Measurements from ENCODE around the gene AK9.
"Not testable (repeated sequence)": the region's sequence is repeated elsewhere in the genome, so short reads cannot be mapped to it uniquely, and the experiment has no call there.

AK9 gene

GRCh38 chr6:109714611-109715010 lies 23.6 kb upstream of the AK9 start:
- POLR2A ChIA-PET = no interaction called here
- TF ChIP-seq PKNOX1 (IDR thresholded peaks at IDR 0.05) = no peak
- no peak for TF ChIP-seq SP1 (IDR thresholded peaks at IDR 0.05)
- no peak for TF ChIP-seq FOXA1 (IDR thresholded peaks at IDR 0.05)
- TF ChIP-seq TARDBP (IDR thresholded peaks at IDR 0.05) = no peak
- TF ChIP-seq LEF1 (IDR thresholded peaks at IDR 0.05; ENCODE audit: borderline replicate concordance) = no peak
- TF ChIP-seq ARNT (IDR thresholded peaks at IDR 0.05) = no peak
- no peak for TF ChIP-seq HDGF (IDR thresholded peaks at IDR 0.05; ENCODE audit: borderline replicate concordance)
- TF ChIP-seq FOXK2 (IDR thresholded peaks at IDR 0.05) = no peak
- TF ChIP-seq ZNF384 (IDR thresholded peaks at IDR 0.05) = no peak
- TF ChIP-seq CTBP1 (IDR thresholded peaks at IDR 0.05; ENCODE audit: borderline replicate concordance) = no peak
- TF ChIP-seq NFRKB (IDR thresholded peaks at IDR 0.05) = no peak
- no peak for TF ChIP-seq SUZ12 (IDR thresholded peaks at IDR 0.05)
- CTCF ChIA-PET = interaction anchor here (1.0 to 1.2 kb wide), 2 partner anchors 9 to 325 kb away, joined by 3 to 4 read pairs; no protein-coding TSS in a partner anchor
- DNase-seq (ENCODE audit: extremely low spot score) = no peak

DNA sequence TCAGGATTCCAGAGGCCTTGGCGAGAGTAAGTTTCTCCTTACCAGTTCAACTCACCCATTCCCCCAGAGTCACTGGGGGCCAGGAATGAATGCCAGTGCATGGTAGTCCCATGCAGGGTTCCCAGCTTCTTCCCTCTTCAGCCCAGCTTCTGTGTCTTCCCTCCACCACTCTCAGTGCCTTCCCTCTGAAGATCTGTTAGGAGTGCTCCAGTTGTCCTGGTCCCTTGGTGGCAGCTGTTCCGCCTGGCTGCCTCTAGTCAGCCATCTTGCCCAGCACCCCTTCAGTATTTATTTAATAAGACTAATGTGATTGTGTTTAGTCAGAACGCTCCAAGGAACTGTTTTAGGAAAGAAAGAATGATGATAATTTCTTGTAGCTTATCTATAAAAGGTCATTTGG lies 23.2 kb upstream of the AK9 start:
- POLR2A ChIA-PET = no interaction called here
- TF ChIP-seq PKNOX1 (IDR thresholded peaks at IDR 0.05) (no peak), ARNT (IDR thresholded peaks at IDR 0.05) (no peak), SUZ12 (IDR thresholded peaks at IDR 0.05) (no peak), FOXM1 (IDR thresholded peaks at IDR 0.05; ENCODE audit: borderline replicate concordance) (no peak), TARDBP (IDR thresholded peaks at IDR 0.05) (no peak), L3MBTL2 (conservative IDR thresholded peaks at IDR 0.05) (no peak), NFRKB (IDR thresholded peaks at IDR 0.05) (no peak), FOXK2 (IDR thresholded peaks at IDR 0.05) (no peak), ELF4 (IDR thresholded peaks at IDR 0.05) (no peak), SP1 (IDR thresholded peaks at IDR 0.05) (no peak), BHLHE40 (IDR thresholded peaks at IDR 0.05; ENCODE audit: borderline replicate concordance) (no peak), HDGF (IDR thresholded peaks at IDR 0.05; ENCODE audit: borderline replicate concordance) (no peak), ZNF384 (IDR thresholded peaks at IDR 0.05) (no peak), CTBP1 (IDR thresholded peaks at IDR 0.05; ENCODE audit: borderline replicate concordance) (no peak), LEF1 (IDR thresholded peaks at IDR 0.05; ENCODE audit: borderline replicate concordance) (no peak)
- CTCF ChIA-PET = interaction anchor here (1.0 to 1.2 kb wide), 2 partner anchors 9 to 326 kb away, joined by 3 to 4 read pairs; no protein-coding TSS in a partner anchor
- DNase-seq (ENCODE audit: extremely low spot score) = no peak

- POLR2A ChIA-PET = no interaction called here
- DNase-seq (ENCODE audit: extremely low spot score) = no peak
- CTCF ChIA-PET = no interaction called here
- TF ChIP-seq FOXK2 (IDR thresholded peaks at IDR 0.05) (no peak), ZNF384 (IDR thresholded peaks at IDR 0.05) (no peak), PKNOX1 (IDR thresholded peaks at IDR 0.05) (no peak), ELF4 (IDR thresholded peaks at IDR 0.05) (no peak), LEF1 (IDR thresholded peaks at IDR 0.05; ENCODE audit: borderline replicate concordance) (no peak), FOXM1 (IDR thresholded peaks at IDR 0.05; ENCODE audit: borderline replicate concordance) (no peak), NFRKB (IDR thresholded peaks at IDR 0.05) (no peak), TARDBP (IDR thresholded peaks at IDR 0.05) (no peak), ARNT (IDR thresholded peaks at IDR 0.05) (no peak), SP1 (IDR thresholded peaks at IDR 0.05) (no peak), SUZ12 (IDR thresholded peaks at IDR 0.05) (no peak), CTBP1 (IDR thresholded peaks at IDR 0.05; ENCODE audit: borderline replicate concordance) (no peak), BHLHE40 (IDR thresholded peaks at IDR 0.05; ENCODE audit: borderline replicate concordance) (no peak)
These were observed 22.1 kb upstream of the AK9 start for GRCh38 chr6:109713097-109713496.

- DNase-seq (ENCODE audit: extremely low spot score); POLR2A ChIA-PET: not testable (repeated sequence)
These were observed 17.1 kb upstream of the AK9 start for GRCh38 chr6:109708099-109708498.

GRCh38 chr6:109706513-109706912 lies 15.5 kb upstream of the AK9 start:
- CTCF ChIA-PET = interaction anchor here (0.9 kb wide), 1 partner anchor 333 kb away, joined by 6 read pairs; no protein-coding TSS in a partner anchor
- POLR2A ChIA-PET = no interaction called here
- TF ChIP-seq ELF4 (IDR thresholded peaks at IDR 0.05) = no peak
- TF ChIP-seq TARDBP (IDR thresholded peaks at IDR 0.05) = no peak
- no peak for DNase-seq (ENCODE audit: extremely low spot score)

More at GRCh38 chr6:109708099-109708498, 17.1 kb upstream of the AK9 start:
- CTCF ChIA-PET = interaction anchor here (0.6 kb wide), 1 partner anchor 58 kb away, joined by 3 read pairs; no protein-coding TSS in a partner anchor

- no peak for TF ChIP-seq FOXM1 (IDR thresholded peaks at IDR 0.05; ENCODE audit: borderline replicate concordance)
- TF ChIP-seq ZNF384 (IDR thresholded peaks at IDR 0.05) = no peak
- TF ChIP-seq NFRKB (IDR thresholded peaks at IDR 0.05) = no peak
- TF ChIP-seq SUZ12 (IDR thresholded peaks at IDR 0.05) = no peak
- no peak for TF ChIP-seq ELF4 (IDR thresholded peaks at IDR 0.05)
- no peak for TF ChIP-seq FOXK2 (IDR thresholded peaks at IDR 0.05)
- TF ChIP-seq TARDBP (IDR thresholded peaks at IDR 0.05) = no peak
- TF ChIP-seq L3MBTL2 (conservative IDR thresholded peaks at IDR 0.05) = no peak
- TF ChIP-seq BHLHE40 (IDR thresholded peaks at IDR 0.05; ENCODE audit: borderline replicate concordance) = no peak
- TF ChIP-seq FOXA1 (IDR thresholded peaks at IDR 0.05) = no peak
- TF ChIP-seq PKNOX1 (IDR thresholded peaks at IDR 0.05) = no peak
- TF ChIP-seq ARNT (IDR thresholded peaks at IDR 0.05) = no peak
- TF ChIP-seq SP1 (IDR thresholded peaks at IDR 0.05) = no peak
- no peak for TF ChIP-seq HDGF (IDR thresholded peaks at IDR 0.05; ENCODE audit: borderline replicate concordance)
- TF ChIP-seq CTBP1 (IDR thresholded peaks at IDR 0.05; ENCODE audit: borderline replicate concordance) = no peak
- no peak for TF ChIP-seq LEF1 (IDR thresholded peaks at IDR 0.05; ENCODE audit: borderline replicate concordance)
- peak; percentile 73 for DNase-seq (ENCODE audit: extremely low spot score)
- POLR2A ChIA-PET = no interaction called here
- CTCF ChIA-PET = interaction anchor here (0.5 to 2.8 kb wide), 10 partner anchors 9 to 686 kb away, joined by 3 to 26 read pairs (median 3); no protein-coding TSS in a partner anchor
These were observed 14.3 kb upstream of the AK9 start for GRCh38 chr6:109705258-109705657.
